K562 (cell line): ENCODE measurements around the gene TMED4. TPM values are rescaled to one million over a fixed set of nuclear protein-coding genes. Genes with fewer than 3 reads are reported as not detected.
"Not testable (repeated sequence)": the region's sequence is repeated elsewhere in the genome, so short reads cannot be mapped to it uniquely, and the experiment has no call there.

Experiments
- ATAC-seq: fragments of 200-7000 bp; cut with Tn5 transposase; 3 replicates; pipeline ENCODE4 v1.9.1; 2020; ENCODE audit warnings: moderate library complexity
- BruUV-seq: library from RNA; stranded (reverse); fragments of 400-500 nt; replicated peaks from 2 replicates; lab custom pipeline; 2021; lab: Mats Ljungman, UMichigan
- CTCF ChIA-PET: fragments of 300-600 bp; formaldehyde crosslinking; extraction: SDS; loops from one replicate; lab custom pipeline; 2021; ENCODE audit warnings: low intra/inter-chr PET ratio; lab: Yijun Ruan, JAX
- POLR2A ChIA-PET: fragments of 300-600, 350-650 bp; sonication (Branson Sonifier 250); formaldehyde crosslinking; extraction: SDS; loops from one replicate; lab custom pipeline; 2021; ENCODE audit warnings: antibody characterized with exemption, inconsistent platforms; lab: Yijun Ruan, JAX
- DNase-seq, 4 experiments: peaks; one replicate each; pipeline versions ENCODE4 v3.0.0 to v3.0.0-alpha.2; 2011 to 2018; ENCODE audit warnings: low spot score in 3 of 4, mixed read lengths in 3 of 4; ENCODE audit errors: extremely low read depth in 1 of 4
- FAIRE-seq: peaks from 2 replicates; lab custom pipeline; 2011; peaks lifted over from hg19 to GRCh38; lab: Jason Lieb, UNC
- H2AFZ ChIP-seq: 2 replicates; pipeline ENCODE4 v1.6.0; 2011; ENCODE audit warnings: low read depth, low read length, control low read depth, inconsistent platforms
- H3K27ac ChIP-seq: fragments of 200-600 bp; 3 replicates; pipeline ENCODE4 v1.8.0; 2011; ENCODE audit warnings: low read depth, mild to moderate bottlenecking, control low read depth, inconsistent platforms, low read length, moderate library complexity, mixed read lengths; ENCODE audit errors: extremely low read depth
- H3K27me3 ChIP-seq, 2 experiments: fragments of 300-600 bp in 1 of 2; 2 replicates in 1 of 2; 3 replicates in 1 of 2; pipeline versions ENCODE4 v1.6.0 to v1.8.0; 2011; ENCODE audit warnings: inconsistent platforms in 2 of 2, low read length in 2 of 2, mild to moderate bottlenecking in 1 of 2, mixed read lengths in 1 of 2, moderate library complexity in 1 of 2; ENCODE audit not compliant: control insufficient read depth in 2 of 2, insufficient read depth in 2 of 2
- H3K36me3 ChIP-seq: fragments of 300-600 bp; 3 replicates; pipeline ENCODE4 v1.8.0; 2011; ENCODE audit warnings: mild to moderate bottlenecking, low read length, inconsistent platforms; ENCODE audit not compliant: control insufficient read depth, insufficient read depth
- H3K4me1 ChIP-seq, 2 experiments: fragments of 200-600 bp in 1 of 2; replicated peaks in 1 of 2; 2 replicates in 1 of 2; 3 replicates in 1 of 2; pipeline versions ENCODE4 v1.5.1 to v1.8.0; 2011; ENCODE audit warnings: inconsistent platforms in 2 of 2, low read length in 2 of 2, mild to moderate bottlenecking in 1 of 2, mixed read lengths in 1 of 2, moderate library complexity in 1 of 2; ENCODE audit not compliant: control insufficient read depth in 2 of 2, insufficient read depth in 2 of 2
- H3K4me2 ChIP-seq: 2 replicates; pipeline ENCODE4 v1.6.1; 2011; ENCODE audit warnings: low read length, control low read depth, inconsistent platforms, mixed read lengths; ENCODE audit not compliant: insufficient read depth
- H3K4me3 ChIP-seq: fragments of 200-600 bp; sonication (generic), shearing (Covaris generic); 2 replicates; pipeline ENCODE4 v1.5.1; 2016; ENCODE audit warnings: control low read depth, inconsistent platforms
- H3K79me2 ChIP-seq: fragments of 200-600 bp; 3 replicates; pipeline ENCODE4 v1.8.0; 2011; ENCODE audit warnings: low read length, inconsistent platforms; ENCODE audit not compliant: control insufficient read depth, insufficient read depth
- H3K9ac ChIP-seq, 2 experiments: 2 replicates each; pipeline versions ENCODE4 v1.6.0 to v1.6.1; 2011; ENCODE audit warnings: low read depth in 2 of 2, low read length in 2 of 2, control low read depth in 1 of 2, inconsistent platforms in 1 of 2, mild to moderate bottlenecking in 1 of 2, mixed read lengths in 1 of 2; ENCODE audit not compliant: insufficient read depth in 1 of 2
- H3K9me1 ChIP-seq: one replicate; pipeline ENCODE4 v1.6.0; 2011; ENCODE audit warnings: inconsistent platforms, mild to moderate bottlenecking, low read length, moderate library complexity; ENCODE audit not compliant: control insufficient read depth, insufficient read depth
- H3K9me3 ChIP-seq: replicated peaks from 2 replicates; pipeline ENCODE4 v1.5.1; 2011; ENCODE audit warnings: low read depth, low read length, inconsistent platforms; ENCODE audit not compliant: control insufficient read depth, insufficient read depth
- H4K20me1 ChIP-seq: replicated peaks from 2 replicates; pipeline ENCODE4 v1.6.1; 2011; ENCODE audit warnings: low read length, inconsistent platforms, mixed read lengths; ENCODE audit not compliant: control insufficient read depth, insufficient read depth
- BCOR ChIP-seq: fragments of 450-650 bp; IDR thresholded peaks from 2 replicates; pipeline ENCODE4 v1.6.1; 2016
- CBFA2T2 ChIP-seq: fragments of 450-650 bp; conservative IDR thresholded peaks from 2 replicates; pipeline ENCODE4 v1.6.1; 2017; ENCODE audit warnings: mild to moderate bottlenecking
- CBFA2T3 ChIP-seq: fragments of 450-650 bp; IDR thresholded peaks from 2 replicates; pipeline ENCODE4 v1.6.1; 2017
- DACH1 ChIP-seq: fragments of 450-650 bp; IDR thresholded peaks from 2 replicates; pipeline ENCODE4 v1.6.1; 2018; ENCODE audit not compliant: partially characterized antibody
- DPF2 ChIP-seq: fragments of 450-650 bp; IDR thresholded peaks from 2 replicates; pipeline ENCODE4 v1.6.1; 2016
- ESRRA ChIP-seq: fragments of 450-650 bp; IDR thresholded peaks from 2 replicates; pipeline ENCODE4 v1.6.1; 2014; ENCODE audit warnings: low read depth, mild to moderate bottlenecking, moderate library complexity, borderline replicate concordance
- FOXK2 ChIP-seq, 2 experiments: fragments of 450-650 bp; IDR thresholded peaks in 1 of 2; conservative IDR thresholded peaks in 1 of 2; 2 replicates each; pipeline ENCODE4 v1.6.1; 2016; ENCODE audit warnings: low read depth in 2 of 2, mild to moderate bottlenecking in 1 of 2
- MEIS2 ChIP-seq: fragments of 450-650 bp; IDR thresholded peaks from 2 replicates; pipeline ENCODE4 v1.6.1; 2014; ENCODE audit warnings: mild to moderate bottlenecking; ENCODE audit not compliant: partially characterized antibody
- MTA2 ChIP-seq: fragments of 450-650 bp; IDR thresholded peaks from 2 replicates; pipeline ENCODE4 v1.6.1; 2016; ENCODE audit warnings: low read depth
- NCOR1 ChIP-seq: fragments of 450-650 bp; IDR thresholded peaks from 2 replicates; pipeline ENCODE4 v1.6.1; 2016; ENCODE audit warnings: mild to moderate bottlenecking, moderate library complexity
- SMAD4 ChIP-seq: fragments of 250-450 bp; sonication (Bioruptor Pico); conservative IDR thresholded peaks from 2 replicates; pipeline ENCODE4 v1.8.0; 2021; ENCODE audit warnings: inconsistent platforms, mild to moderate bottlenecking, moderate library complexity
- SMARCA4 ChIP-seq: fragments of 450-650 bp; IDR thresholded peaks from 2 replicates; pipeline ENCODE4 v1.6.1; 2016
- SMARCE1 ChIP-seq: fragments of 450-650 bp; IDR thresholded peaks from 2 replicates; pipeline ENCODE4 v1.7.1; 2016; ENCODE audit warnings: mild to moderate bottlenecking
- TAL1 ChIP-seq: fragments of 450-650 bp; IDR thresholded peaks from 2 replicates; pipeline ENCODE4 v1.6.1; 2016; ENCODE audit warnings: mild to moderate bottlenecking
- TRIM24 ChIP-seq, 2 experiments: fragments of 450-650 bp; IDR thresholded peaks; 2 replicates each; pipeline ENCODE4 v1.6.1; 2016
- ZNF592 ChIP-seq: fragments of 450-650 bp; IDR thresholded peaks from 2 replicates; pipeline ENCODE4 v1.6.1; 2017; ENCODE audit warnings: antibody characterized with exemption, mild to moderate bottlenecking
- WGBS: fragments of 100-300 bp; shearing (Covaris generic); methylation state at CpG from one replicate; pipeline ENCODE4 v1.1.6; 2016; ENCODE audit warnings: low coverage, mixed read lengths; ENCODE audit not compliant: insufficient coverage; ENCODE audit errors: missing lambda C conversion rate; 5-methylcytosine and 5-hydroxymethylcytosine counted together
- in situ Hi-C: fragments of 300-500 bp; cut with MboI; formaldehyde crosslinking; loops from 4 replicates; pipeline ENCODE4 v1.15.0; 2018; ENCODE audit warnings: inconsistent platforms, mixed read lengths
- intact Hi-C: fragments of 100-400 bp; cut with micrococcal nuclease; formaldehyde crosslinking; loops from 2 replicates; pipeline ENCODE4 v1.14.2; 2022
- polyA plus RNA-seq, 8 experiments: library from polyadenylated mRNA; depleted of rRNA in 4 of 8; stranded (reverse) in 5 of 8; unstranded in 3 of 8; fragments of >200 nt; fragmentation: Nextera tagmentation in 2 of 8; fragmentation: Illumina TruSeq in 1 of 8; extraction: Ambion mirVana in 2 of 8; extraction: Trizol in 1 of 8; gene quantifications; 2 replicates each; pipeline versions ENCODE4 v1.2.1 to v1.2.3, GENCODE V29; 2011 to 2014; ENCODE audit warnings: inconsistent platforms in 1 of 8, missing spikeins in 1 of 8
- total RNA-seq, 7 experiments: library from RNA; depleted of rRNA in 6 of 7; stranded (reverse); fragments of >200 nt in 6 of 7; fragmentation: Illumina TruSeq in 2 of 7; extraction: Trizol in 2 of 7; gene quantifications; 2 replicates each; pipeline versions ENCODE4 v1.2.1 to v1.2.3, GENCODE V29; 2011 to 2021; ENCODE audit warnings: low replicate concordance in 1 of 7
- TF ChIP-seq, protein P1 (sequence below): fragments of 450-650 bp; IDR thresholded peaks from 2 replicates; pipeline ENCODE4 v1.6.1; 2016

The TMED4 gene
- total and polyA plus RNA-seq, 9 of the 15 experiments (the other 6 are each of a cell fraction or from before 2014, with no cell fraction given): 20.3 to 64.0 (median 42.1) TPM

DNA sequence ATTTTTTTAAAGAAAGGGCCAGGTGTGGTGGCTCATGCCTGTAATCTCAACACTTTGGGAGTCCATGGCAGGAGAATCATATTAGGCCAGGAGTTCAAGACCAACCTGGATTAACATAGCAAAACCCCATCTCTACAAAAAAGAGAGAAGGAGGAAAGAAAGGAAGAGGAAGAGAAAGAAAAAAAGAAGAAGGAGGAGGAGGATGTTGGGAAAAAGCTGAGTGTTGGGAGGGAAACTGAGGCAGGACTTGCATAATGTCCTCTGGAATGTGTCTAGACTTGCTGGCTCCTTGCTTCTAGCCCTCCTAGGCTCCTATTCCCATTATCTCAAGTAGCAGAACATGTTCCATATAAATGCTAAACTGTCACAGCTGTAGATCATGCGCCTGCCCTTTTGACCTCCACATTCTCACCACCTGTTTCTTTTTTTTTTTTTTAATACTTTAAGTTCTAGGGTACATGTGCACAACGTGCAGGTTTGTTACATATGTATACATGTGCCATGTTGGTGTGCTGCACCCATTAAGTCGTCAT, 29.5 kb downstream of the TMED4 start:
- Histone ChIP-seq H3K4me2 (peak overlapping the region; percentile 58; the same call in 1 of the 2 replicates), H3K4me1 (peaks cover 8 to 11% of the 10 kb centered on the region in 2 experiments; a peak in 4 of 5 replicates), H2AFZ (peak overlapping the region; percentile 78; the same call in 1 of the 2 replicates)
- H3K79me2 ChIP-seq, H4K20me1 ChIP-seq, DNase-seq, H3K9ac ChIP-seq, FAIRE-seq, H3K36me3 ChIP-seq, H3K9me1 ChIP-seq, H3K9me3 ChIP-seq, H3K4me3 ChIP-seq, CTCF ChIA-PET, H3K27me3 ChIP-seq, BruUV-seq, in situ Hi-C loops, intact Hi-C loops, H3K27ac ChIP-seq: not testable (repeated sequence)
- WGBS: 32% methylated on average over 2 of the region's 3 CpGs
- peak; percentile 62 for ATAC-seq
- POLR2A ChIA-PET: interaction anchor here (0.5 to 2.0 kb wide), 5 partner anchors 8 to 144 kb away, joined by 3 to 7 read pairs (median 3); no protein-coding TSS in a partner anchor
- TF ChIP-seq BCOR (peak; percentile 95), SMARCE1 (0 out of 2 replicates have a peak, but pooled peaks have one; percentile 14), ZNF592 (0 out of 2 replicates have a peak, but pooled peaks have one; percentile 25), CBFA2T2 (peak; percentile 69), FOXK2 (conservative IDR thresholded peaks at IDR 0.05 in 1 of 2, IDR thresholded peaks at IDR 0.05 in 1 of 2; ENCODE audit: low read depth in 2 of 2) (0 out of 4 replicates have a peak, but pooled peaks of 1 of the 2 experiments have one; percentile 8), SMAD4 (CRISPR knock-in tag) (peak; percentile 92), MEIS2 (peak; percentile 87), CBFA2T3 (peak; percentile 83), TAL1 (peak; percentile 53), DPF2 (peak; percentile 47; the same call in 1 of the 2 replicates), ESRRA (peak; percentile 38; the same call in 1 of the 2 replicates), TRIM24 (IDR thresholded peaks at IDR 0.05) (0 out of 4 replicates have a peak, but pooled peaks have one; percentile 17 to 23), DACH1 (peak; percentile 12), SMARCA4 (peak; percentile 46; the same call in 1 of the 2 replicates), NCOR1 (peak; percentile 72), MTA2 (peak; percentile 50; the same call in 1 of the 2 replicates)
- TF ChIP-seq, protein P1, sequence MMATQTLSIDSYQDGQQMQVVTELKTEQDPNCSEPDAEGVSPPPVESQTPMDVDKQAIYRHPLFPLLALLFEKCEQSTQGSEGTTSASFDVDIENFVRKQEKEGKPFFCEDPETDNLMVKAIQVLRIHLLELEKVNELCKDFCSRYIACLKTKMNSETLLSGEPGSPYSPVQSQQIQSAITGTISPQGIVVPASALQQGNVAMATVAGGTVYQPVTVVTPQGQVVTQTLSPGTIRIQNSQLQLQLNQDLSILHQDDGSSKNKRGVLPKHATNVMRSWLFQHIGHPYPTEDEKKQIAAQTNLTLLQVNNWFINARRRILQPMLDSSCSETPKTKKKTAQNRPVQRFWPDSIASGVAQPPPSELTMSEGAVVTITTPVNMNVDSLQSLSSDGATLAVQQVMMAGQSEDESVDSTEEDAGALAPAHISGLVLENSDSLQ: peak; percentile 78
